Fibroblast of villous mesenchyme (primary cell): ENCODE data around the gene C14orf180. TPM values are rescaled to one million over a fixed set of nuclear protein-coding genes. Genes with fewer than 3 reads are reported as not detected.

Experiments
- DNase-seq: peaks from one replicate; pipeline ENCODE4 v3.0.0-alpha.2; 2010; ENCODE audit warnings: low read depth
- H3K4me3 ChIP-seq: 2 replicates; pipeline ENCODE4 v1.5.1; 2011; ENCODE audit warnings: low read depth, mild to moderate bottlenecking, low read length
- total RNA-seq: library from RNA; depleted of rRNA; stranded (reverse); fragments of >200 nt; gene quantifications from 2 replicates; pipeline ENCODE4 v1.2.3, GENCODE V29; 2012
- TF ChIP-seq, protein P1 (sequence below): IDR thresholded peaks from 2 replicates; pipeline ENCODE4 v1.5.1; 2012; ENCODE audit warnings: low read depth, mild to moderate bottlenecking, low read length; ENCODE audit not compliant: insufficient read depth

Gene C14orf180
- total RNA-seq, 1 donor: not detected

DNA sequence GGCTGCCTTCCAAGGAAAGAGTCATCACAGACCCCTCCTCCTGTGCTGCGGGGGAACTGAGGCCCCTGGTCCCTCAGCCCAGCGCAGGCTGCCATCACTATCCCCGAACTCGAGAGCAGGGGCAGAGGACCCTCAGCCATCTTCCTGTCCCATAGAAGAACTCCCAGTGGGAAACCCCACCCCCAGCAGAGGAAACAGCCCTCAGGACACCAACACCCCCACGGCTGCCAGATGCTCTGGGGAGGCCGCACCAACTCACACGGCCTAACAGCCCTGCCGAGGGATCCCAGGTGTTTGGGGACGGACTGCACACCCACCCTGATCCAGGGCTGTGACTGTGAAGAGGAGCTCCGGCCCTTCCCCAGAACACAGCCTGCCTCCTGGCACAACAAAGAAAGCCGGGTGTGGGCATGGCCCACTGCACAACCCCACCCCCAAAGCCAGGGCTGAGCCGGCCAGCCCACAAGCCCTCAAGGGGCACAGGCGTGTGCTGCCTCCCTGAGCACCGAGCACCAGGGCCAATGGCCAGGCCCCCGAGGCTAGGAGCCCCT, 16.3 kb upstream of the C14orf180 start:
- TF ChIP-seq, protein P1, sequence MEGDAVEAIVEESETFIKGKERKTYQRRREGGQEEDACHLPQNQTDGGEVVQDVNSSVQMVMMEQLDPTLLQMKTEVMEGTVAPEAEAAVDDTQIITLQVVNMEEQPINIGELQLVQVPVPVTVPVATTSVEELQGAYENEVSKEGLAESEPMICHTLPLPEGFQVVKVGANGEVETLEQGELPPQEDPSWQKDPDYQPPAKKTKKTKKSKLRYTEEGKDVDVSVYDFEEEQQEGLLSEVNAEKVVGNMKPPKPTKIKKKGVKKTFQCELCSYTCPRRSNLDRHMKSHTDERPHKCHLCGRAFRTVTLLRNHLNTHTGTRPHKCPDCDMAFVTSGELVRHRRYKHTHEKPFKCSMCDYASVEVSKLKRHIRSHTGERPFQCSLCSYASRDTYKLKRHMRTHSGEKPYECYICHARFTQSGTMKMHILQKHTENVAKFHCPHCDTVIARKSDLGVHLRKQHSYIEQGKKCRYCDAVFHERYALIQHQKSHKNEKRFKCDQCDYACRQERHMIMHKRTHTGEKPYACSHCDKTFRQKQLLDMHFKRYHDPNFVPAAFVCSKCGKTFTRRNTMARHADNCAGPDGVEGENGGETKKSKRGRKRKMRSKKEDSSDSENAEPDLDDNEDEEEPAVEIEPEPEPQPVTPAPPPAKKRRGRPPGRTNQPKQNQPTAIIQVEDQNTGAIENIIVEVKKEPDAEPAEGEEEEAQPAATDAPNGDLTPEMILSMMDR: no peak
- H3K4me3 ChIP-seq: no peak overlapping the region
- no peak for DNase-seq

DNA sequence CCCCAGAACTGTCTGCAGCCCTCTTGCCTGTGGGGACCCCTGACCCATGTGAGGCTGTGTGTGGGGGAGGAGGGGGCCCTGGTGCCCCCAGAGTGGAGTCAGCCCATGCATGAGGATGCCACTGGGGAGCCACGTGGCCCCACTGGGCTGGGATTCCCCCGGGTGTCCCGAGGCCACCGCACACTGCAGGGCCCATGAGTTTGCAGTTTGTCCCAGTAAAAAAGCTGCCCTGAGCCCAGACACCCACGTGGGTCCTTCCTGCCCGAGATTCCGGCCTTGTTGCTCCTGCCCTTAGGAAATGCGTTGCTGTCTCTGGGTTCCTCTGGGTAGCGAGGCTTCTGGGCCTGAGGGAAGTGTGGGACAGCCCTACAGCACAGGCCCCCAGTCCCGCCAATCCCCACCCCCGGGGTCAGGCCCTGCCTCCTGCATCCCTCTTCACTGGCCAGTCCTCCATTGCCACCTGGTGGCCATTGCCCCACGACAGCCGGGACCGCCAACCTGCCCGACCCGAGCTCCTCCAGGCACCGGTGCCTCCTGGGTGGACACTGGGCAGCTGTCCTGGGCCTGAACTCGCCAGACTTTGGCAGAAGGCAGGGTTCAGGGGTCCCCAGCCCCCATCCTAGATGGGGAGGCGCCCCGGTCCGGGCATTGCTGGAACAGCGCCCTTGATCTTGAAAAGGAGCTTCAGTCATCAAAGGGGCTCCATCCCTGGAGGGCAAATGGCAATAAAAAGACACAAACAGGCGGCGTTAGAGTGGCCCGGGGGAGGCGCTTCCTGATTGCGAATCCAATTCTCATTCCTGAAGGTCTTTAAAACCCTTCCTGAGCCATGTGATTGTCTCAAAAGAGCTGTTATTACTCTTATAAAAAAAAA, 15.6 kb upstream of the C14orf180 start:
- DNase-seq: peak; percentile 48
- H3K4me3 ChIP-seq: no peak overlapping the region
- TF ChIP-seq, protein P1: peak; percentile 80

DNA sequence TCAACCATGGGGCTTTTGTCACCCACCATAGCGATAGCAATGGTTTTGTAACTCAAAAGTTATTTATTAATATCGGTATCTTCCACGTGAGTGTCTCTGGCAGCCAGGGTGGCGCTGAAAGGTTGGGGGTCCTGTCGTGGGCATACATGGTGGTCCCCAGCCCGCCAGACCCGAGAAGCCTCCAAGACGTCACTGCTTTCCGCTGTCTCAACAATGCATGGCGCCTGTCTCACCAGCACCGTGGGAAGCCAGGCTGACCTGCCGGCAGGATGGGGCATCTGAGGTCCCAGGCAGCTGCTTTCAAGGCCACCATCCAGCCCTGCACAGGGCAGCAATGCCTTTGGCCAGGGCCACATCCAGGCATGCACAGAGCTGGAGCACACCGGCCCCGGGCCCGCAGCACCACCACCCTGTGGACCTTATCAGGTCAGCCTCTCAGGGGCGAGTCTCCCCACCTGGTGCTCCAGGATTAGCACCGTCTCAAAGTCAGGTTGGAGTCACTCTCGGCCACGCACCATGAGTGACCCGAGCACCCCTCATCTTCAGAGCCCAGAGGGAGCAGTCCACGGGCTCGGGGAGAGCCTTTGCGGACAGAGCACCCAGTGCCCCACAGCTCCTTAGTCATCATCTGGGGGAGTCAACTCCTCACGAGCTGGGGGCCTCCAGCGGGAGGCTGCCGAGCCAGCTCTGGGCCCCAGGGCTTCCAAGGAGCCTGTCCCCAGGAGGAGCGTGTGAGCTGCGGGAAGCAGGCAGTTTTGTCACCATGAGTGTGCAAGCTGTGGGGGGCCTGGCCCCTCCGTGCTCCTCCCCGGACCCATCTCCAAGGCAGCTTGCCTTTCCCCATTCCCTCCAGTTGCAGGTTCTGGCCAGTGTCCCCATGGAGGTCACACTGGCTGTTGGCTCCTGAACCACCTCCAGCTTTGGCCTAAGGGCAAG, 14.6 kb upstream of the C14orf180 start:
- H3K4me3 ChIP-seq: no peak overlapping the region
- TF ChIP-seq, protein P1: no peak

DNA sequence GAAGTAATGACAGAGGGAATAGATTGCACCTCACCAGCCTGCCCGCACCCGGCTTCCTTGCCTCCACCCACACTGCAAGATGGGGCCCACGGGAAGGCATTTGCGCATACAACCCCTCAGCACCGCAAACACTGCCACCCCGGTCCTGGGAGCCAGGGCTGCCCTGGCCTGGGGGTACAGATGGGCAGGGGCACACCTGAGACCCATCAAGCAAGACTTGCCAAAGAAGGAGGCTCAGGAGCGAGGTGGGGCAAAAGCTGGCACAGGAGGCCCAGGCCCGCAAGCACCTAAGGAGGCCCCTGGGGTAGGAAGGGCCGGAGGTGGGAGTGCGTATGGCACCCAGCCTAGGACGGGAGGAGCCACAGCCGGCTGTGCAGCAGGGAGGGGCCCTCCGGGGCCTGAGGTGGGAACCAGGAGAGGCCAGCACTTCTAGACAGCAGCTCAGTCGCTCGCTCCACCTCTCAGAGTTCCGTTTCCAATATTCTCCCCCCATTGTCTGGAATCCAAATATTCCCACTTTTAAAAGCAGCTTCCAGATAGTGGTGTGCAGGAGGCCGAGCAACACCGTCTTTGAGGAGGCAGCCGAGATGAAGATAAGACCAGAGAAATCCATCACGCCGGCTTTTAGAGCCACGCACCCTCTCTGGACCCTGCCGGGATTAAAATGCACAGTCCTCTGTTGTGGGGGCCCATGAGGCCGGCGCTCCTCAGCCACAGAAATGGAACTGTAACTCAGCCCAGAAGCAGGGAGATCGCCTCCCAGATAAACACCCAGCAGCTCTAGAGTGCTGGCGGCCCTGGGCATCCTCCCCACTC, 12.2 kb upstream of the C14orf180 start:
- no peak overlapping the region for H3K4me3 ChIP-seq
- TF ChIP-seq, protein P1: no peak
- no peak for DNase-seq

More for the DNA sequence above, 14.6 kb upstream of the C14orf180 start:
- DNase-seq: no peak

DNA sequence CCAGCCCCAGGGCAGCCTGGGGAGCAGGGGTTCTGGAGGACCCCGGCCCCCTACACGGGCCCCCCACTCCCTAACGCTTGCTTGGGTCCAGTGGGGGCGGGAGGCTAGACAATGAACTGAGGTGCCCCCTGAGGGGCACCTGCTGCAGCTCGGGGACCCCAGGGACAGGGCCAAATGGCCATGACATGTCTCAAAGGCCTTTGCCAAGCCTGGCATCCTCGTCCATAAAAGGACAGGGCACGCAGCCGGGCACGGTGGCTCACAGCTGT, 11.7 kb upstream of the C14orf180 start:
- no peak overlapping the region for H3K4me3 ChIP-seq
- TF ChIP-seq, protein P1: no peak
- no peak for DNase-seq

DNA sequence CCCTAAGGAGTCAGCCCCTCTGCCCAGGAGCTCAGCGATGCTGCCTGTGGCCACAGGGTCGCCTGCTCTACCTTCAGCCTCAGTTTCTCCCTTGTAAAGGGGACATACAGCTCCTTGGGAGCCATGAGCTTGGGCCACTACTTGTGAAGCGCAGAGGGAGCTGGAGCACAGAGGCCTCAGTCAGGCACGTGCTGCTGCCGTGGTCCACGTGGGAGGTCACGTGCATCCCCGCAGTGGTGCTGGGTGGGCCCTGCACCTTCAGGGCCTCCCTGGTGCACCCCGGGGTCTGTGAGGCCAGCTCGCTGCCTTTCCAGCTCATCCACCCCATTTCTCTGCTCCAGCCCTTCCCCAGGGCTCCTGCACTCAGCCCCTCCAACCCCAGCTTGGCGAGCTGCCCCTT, 10.9 kb upstream of the C14orf180 start:
- DNase-seq: no peak
- no peak overlapping the region for H3K4me3 ChIP-seq
- TF ChIP-seq, protein P1: no peak
